OCI-LY1 (cell line): Measurements from ENCODE around the gene XPA.

ENCODE experiments used
- H2AFZ ChIP-seq: fragments of 200-600 bp; sonication (generic), shearing (Covaris generic); 2 replicates; pipeline ENCODE4 v1.6.0; 2014; ENCODE audit warnings: antibody characterized with exemption, mild to moderate bottlenecking, low read length
- H3F3A ChIP-seq: fragments of 200-600 bp; sonication (generic), shearing (Covaris generic); 2 replicates; pipeline ENCODE4 v1.6.0; 2014; ENCODE audit warnings: mild to moderate bottlenecking, antibody characterized with exemption, low read length, moderate library complexity; ENCODE audit not compliant: insufficient read depth
- H3K27ac ChIP-seq: fragments of 200-600 bp; sonication (generic); 2 replicates; pipeline ENCODE4 v1.5.1; 2014; ENCODE audit warnings: low read length, mixed run types, mild to moderate bottlenecking, low read depth; ENCODE audit not compliant: poor library complexity, severe bottlenecking
- H3K27me3 ChIP-seq: fragments of 200-600 bp; sonication (generic); 2 replicates; pipeline ENCODE4 v1.6.0; 2014; ENCODE audit warnings: antibody characterized with exemption, mild to moderate bottlenecking, low read length, moderate library complexity; ENCODE audit not compliant: insufficient read depth
- H3K36me3 ChIP-seq: fragments of 200-600 bp; sonication (generic); 2 replicates; pipeline ENCODE4 v1.6.1; 2014; ENCODE audit warnings: mild to moderate bottlenecking, antibody characterized with exemption, low read length, moderate library complexity, mixed read lengths; ENCODE audit not compliant: insufficient read depth
- H3K4me1 ChIP-seq: fragments of 200-600 bp; sonication (generic); 2 replicates; pipeline ENCODE4 v1.5.1; 2014; ENCODE audit warnings: mild to moderate bottlenecking, low read length, moderate library complexity; ENCODE audit not compliant: insufficient read depth, severe bottlenecking
- H3K4me2 ChIP-seq: fragments of 200-600 bp; sonication (generic), shearing (Covaris generic); 2 replicates; pipeline ENCODE4 v1.6.1; 2014; ENCODE audit warnings: low read length
- H3K4me3 ChIP-seq: fragments of 200-600 bp; sonication (generic); 2 replicates; pipeline ENCODE4 v1.5.1; 2014; ENCODE audit warnings: low read length, low read depth, mild to moderate bottlenecking, mixed read lengths; ENCODE audit not compliant: poor library complexity, severe bottlenecking
- H3K79me2 ChIP-seq: fragments of 200-600 bp; shearing (Covaris generic); 2 replicates; pipeline ENCODE4 v1.6.1; 2016; ENCODE audit warnings: mixed run types, low read length, mixed read lengths; ENCODE audit not compliant: insufficient read depth
- H3K9ac ChIP-seq: fragments of 200-600 bp; sonication (generic), shearing (Covaris generic); 2 replicates; pipeline ENCODE4 v1.6.1; 2014; ENCODE audit warnings: mild to moderate bottlenecking, low read length, mixed read lengths
- H3K9me2 ChIP-seq: fragments of 200-600 bp; sonication (generic), shearing (Covaris generic); 2 replicates; pipeline ENCODE4 v1.6.1; 2014; ENCODE audit warnings: low read depth, mild to moderate bottlenecking, low read length, mixed read lengths
- H3K9me3 ChIP-seq: fragments of 200-600 bp; shearing (Covaris generic); 2 replicates; pipeline ENCODE4 v1.6.1; 2014; ENCODE audit warnings: low read length, mixed read lengths
- H4K20me1 ChIP-seq: fragments of 200-600 bp; sonication (generic), shearing (Covaris generic); 2 replicates; pipeline ENCODE4 v1.6.0; 2016; ENCODE audit warnings: mild to moderate bottlenecking, low read length; ENCODE audit not compliant: insufficient read depth
- EZH2 ChIP-seq: fragments of 200-600 bp; sonication (generic), shearing (Covaris generic); IDR thresholded peaks from 2 replicates; pipeline ENCODE4 v1.8.0; 2017; ENCODE audit warnings: borderline replicate concordance, mixed run types, mild to moderate bottlenecking, antibody characterized with exemption, low read length, moderate library complexity, mixed read lengths
- TF ChIP-seq, protein P1 (sequence below): fragments of 200-600 bp; sonication (generic), shearing (Covaris generic); IDR thresholded peaks from 2 replicates; pipeline ENCODE4 v1.5.1; 2017; ENCODE audit warnings: mild to moderate bottlenecking, antibody characterized with exemption, low read length, moderate library complexity, mixed read lengths

XPA gene

GRCh38 chr9:97710356-97711222 lies 13.4 kb upstream of the XPA start:
- Histone ChIP-seq H3K4me1 (no peaks in the 10 kb centered on the region), H3F3A (no peaks in the 10 kb centered on the region), H3K27ac (no peak overlapping the region), H3K36me3 (no peaks in the 10 kb centered on the region), H3K27me3 (no peaks in the 10 kb centered on the region), H3K4me3 (no peak overlapping the region), H3K9me3 (no peaks in the 10 kb centered on the region), H3K9me2 (no peaks in the 10 kb centered on the region), H3K4me2 (no peak overlapping the region), H4K20me1 (no peaks in the 10 kb centered on the region), H2AFZ (no peak overlapping the region), H3K9ac (no peak overlapping the region), H3K79me2 (no peaks in the 10 kb centered on the region)
- TF ChIP-seq EZH2 = no peak
- TF ChIP-seq, protein P1, sequence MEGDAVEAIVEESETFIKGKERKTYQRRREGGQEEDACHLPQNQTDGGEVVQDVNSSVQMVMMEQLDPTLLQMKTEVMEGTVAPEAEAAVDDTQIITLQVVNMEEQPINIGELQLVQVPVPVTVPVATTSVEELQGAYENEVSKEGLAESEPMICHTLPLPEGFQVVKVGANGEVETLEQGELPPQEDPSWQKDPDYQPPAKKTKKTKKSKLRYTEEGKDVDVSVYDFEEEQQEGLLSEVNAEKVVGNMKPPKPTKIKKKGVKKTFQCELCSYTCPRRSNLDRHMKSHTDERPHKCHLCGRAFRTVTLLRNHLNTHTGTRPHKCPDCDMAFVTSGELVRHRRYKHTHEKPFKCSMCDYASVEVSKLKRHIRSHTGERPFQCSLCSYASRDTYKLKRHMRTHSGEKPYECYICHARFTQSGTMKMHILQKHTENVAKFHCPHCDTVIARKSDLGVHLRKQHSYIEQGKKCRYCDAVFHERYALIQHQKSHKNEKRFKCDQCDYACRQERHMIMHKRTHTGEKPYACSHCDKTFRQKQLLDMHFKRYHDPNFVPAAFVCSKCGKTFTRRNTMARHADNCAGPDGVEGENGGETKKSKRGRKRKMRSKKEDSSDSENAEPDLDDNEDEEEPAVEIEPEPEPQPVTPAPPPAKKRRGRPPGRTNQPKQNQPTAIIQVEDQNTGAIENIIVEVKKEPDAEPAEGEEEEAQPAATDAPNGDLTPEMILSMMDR = peak; percentile 84

DNA sequence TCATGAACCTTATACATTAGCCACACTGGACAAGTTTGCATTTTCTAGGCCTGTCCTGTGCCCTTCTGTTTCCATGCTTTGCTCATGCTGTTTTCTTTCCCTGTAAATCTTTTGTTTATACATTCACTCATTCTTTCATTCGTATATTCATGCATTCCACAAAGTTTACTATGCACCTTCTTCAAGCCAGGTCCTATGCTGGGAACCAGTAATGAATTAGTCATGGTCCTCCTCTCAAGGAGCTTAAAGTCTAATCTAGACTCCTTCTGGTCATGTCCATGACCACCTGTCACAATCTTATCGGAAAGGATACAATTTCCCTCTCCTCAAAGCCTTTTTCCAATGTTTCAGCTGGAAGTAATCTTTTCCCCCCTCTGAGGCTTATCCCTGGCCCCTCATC lies 9.1 kb upstream of the XPA start:
- Histone ChIP-seq H4K20me1 (no peaks in the 10 kb centered on the region), H2AFZ (no peak overlapping the region), H3K36me3 (no peaks in the 10 kb centered on the region), H3K27ac (no peak overlapping the region), H3K27me3 (no peaks in the 10 kb centered on the region), H3K9ac (no peak overlapping the region), H3K4me1 (no peaks in the 10 kb centered on the region), H3K4me2 (no peak overlapping the region), H3K79me2 (no peaks in the 10 kb centered on the region), H3K9me2 (no peaks in the 10 kb centered on the region), H3F3A (no peaks in the 10 kb centered on the region), H3K4me3 (no peak overlapping the region), H3K9me3 (no peaks in the 10 kb centered on the region)
- no peak for TF ChIP-seq EZH2

DNA sequence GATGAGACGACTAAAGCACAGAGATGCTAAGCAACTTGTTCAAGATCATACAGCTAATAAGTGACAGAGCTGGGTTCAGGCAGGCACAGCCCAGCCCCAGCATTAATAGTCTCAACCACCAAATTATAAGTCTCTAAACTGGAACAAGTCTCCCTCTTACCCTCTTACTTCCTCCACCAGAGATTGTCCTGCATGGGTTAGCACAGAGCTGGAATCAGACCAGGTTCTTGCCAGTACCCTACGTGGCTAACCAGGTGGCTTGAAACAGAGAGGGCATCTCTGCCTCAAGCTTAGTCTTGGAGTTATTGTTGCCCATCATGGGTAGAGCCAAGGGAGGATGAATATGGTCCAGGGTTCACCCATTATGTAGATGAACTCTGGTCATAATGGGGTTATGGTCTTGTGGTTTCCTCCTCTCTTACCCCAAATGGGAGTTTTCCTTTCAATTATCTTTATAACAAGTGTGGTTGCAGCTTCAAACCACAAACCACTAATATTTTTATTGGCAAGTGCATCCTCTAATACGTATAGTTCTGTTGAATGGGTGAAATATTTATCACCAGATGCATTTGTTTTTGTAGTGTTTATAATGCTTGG lies 8.3 kb upstream of the XPA start:
- no peaks in the 10 kb centered on the region for H3K4me1 ChIP-seq
- H3K9ac ChIP-seq = no peak overlapping the region
- TF ChIP-seq, protein P1 = no peak
- no peak for TF ChIP-seq EZH2

More for the DNA sequence above, 8.3 kb upstream of the XPA start:
- Histone ChIP-seq H3K9me2 (no peaks in the 10 kb centered on the region), H3K27ac (no peak overlapping the region), H3K36me3 (no peaks in the 10 kb centered on the region), H3K4me3 (no peak overlapping the region), H2AFZ (no peak overlapping the region), H3K27me3 (no peaks in the 10 kb centered on the region), H4K20me1 (no peaks in the 10 kb centered on the region), H3K4me2 (no peak overlapping the region), H3K9me3 (no peaks in the 10 kb centered on the region), H3F3A (no peaks in the 10 kb centered on the region), H3K79me2 (no peaks in the 10 kb centered on the region)
